NCI-H510A treated with DMSO at 0.1 percent for 48 hours (cell line): ENCODE measurements around the gene PNKD.

Experiments used
- DNase-seq: peaks from one replicate; lab custom pipeline; 2025; lab: John Stamatoyannopoulos, UW

PNKD gene

DNA sequence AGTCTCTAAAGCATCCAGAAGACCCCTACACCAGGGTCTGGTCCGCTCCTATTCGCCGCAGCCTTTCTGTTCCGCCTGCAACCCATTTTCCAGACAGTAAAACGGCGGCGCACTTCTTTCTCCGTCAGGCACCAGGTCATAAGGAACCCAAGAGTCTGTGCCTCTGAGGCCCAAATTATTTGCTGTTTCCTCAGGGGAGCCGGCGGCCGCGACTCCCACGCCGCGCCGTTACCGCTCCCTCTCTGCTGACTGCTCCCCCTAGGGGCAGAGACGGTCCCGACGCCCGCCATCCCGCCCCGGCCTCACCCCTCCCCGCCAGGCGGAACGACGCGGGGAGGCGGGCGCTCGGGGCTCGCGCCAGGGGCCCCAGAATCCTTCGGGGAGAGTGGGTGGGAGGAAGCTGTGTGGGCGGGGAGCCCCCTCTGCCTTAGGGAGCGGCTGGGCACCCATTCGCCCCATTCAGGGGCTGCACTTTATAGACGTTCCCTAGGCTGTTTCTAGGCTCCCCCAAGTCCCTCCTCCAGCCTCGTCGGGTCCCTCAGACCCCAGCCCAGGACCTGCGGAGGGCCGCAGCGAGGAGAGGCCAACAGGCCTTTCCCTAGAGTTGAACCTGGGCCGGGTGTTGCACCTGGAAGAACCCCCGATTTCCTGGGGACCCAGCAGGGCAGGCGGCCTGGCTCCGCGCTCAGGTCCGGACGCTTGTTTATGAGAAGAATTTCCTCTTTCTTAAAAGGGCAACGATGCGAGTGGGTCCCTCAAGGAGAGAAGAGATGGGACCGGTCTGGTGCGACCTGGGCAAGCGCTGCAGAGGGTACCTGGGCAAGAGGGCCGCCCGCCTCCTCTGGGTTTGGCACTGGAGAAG, 125.7 kb downstream of the PNKD start:
- peak; percentile 87 for DNase-seq
